Measurements from ENCODE around the gene HOXB1. TPM values are rescaled to one million over a fixed set of nuclear protein-coding genes. Genes with fewer than 3 reads are reported as not detected.
A peak's percentile ranks its signal among the peaks of the same experiment; 100 is the strongest.

Gene HOXB1
- total and polyA plus RNA-seq, 2 of the 8 experiments (the other 6 are each of a cell fraction or from before 2014, with no cell fraction given): not detected

GRCh38 chr17:48561884-48562810 lies 31.3 kb upstream of the HOXB1 start (continued):
- TF ChIP-seq ATF3 (IDR thresholded peaks at IDR 0.05; ENCODE audit: insufficient read depth, low read depth, low read length): no peak
- TF ChIP-seq RNF2 (IDR thresholded peaks at IDR 0.05; ENCODE audit: borderline replicate concordance, low read depth, low read length, missing control alignments, poor library complexity, severe bottlenecking): peak; percentile 62
- TF ChIP-seq CBX8 (IDR thresholded peaks at IDR 0.05; ENCODE audit: borderline replicate concordance, low read depth, low read length): 0 out of 2 replicates have a peak, but pooled peaks have one; percentile 63
- no peak for TF ChIP-seq TAF1 (IDR thresholded peaks at IDR 0.05; ENCODE audit: low read depth, low read length)
- TF ChIP-seq ZNF274 (IDR thresholded peaks at IDR 0.05; ENCODE audit: borderline replicate concordance, extremely low read depth, low read length): no peak
- no peak for TF ChIP-seq SIN3A (conservative IDR thresholded peaks at IDR 0.05 in 1 of 2, IDR thresholded peaks at IDR 0.05 in 1 of 2; ENCODE audit: low read depth in 1 of 2, low read length in 2 of 2)
- TF ChIP-seq SRF (IDR thresholded peaks at IDR 0.05; ENCODE audit: low read depth, low read length): no peak
- TF ChIP-seq EP300 (IDR thresholded peaks at IDR 0.05; ENCODE audit: borderline replicate concordance in 1 of 2, low read depth in 2 of 2, low read length in 2 of 2): no peak
- TF ChIP-seq SP1 (IDR thresholded peaks at IDR 0.05; ENCODE audit: low read depth, low read length): no peak
- no peak for TF ChIP-seq TEAD4 (IDR thresholded peaks at IDR 0.05; ENCODE audit: low read depth, low read length)
- no peak for TF ChIP-seq YY1 (IDR thresholded peaks at IDR 0.05; ENCODE audit: low read depth, low read length)
